PC-9 (cell line): Measurements from ENCODE around the gene FOXD3.

Experiments
- EZH2 ChIP-seq: fragments of 200-600 bp; sonication (generic); IDR thresholded peaks from 2 replicates; pipeline ENCODE4 v1.8.0; 2017; ENCODE audit warnings: antibody characterized with exemption, low read depth
- TF ChIP-seq, protein P1 (sequence below): fragments of 200-600 bp; sonication (generic); conservative IDR thresholded peaks from 2 replicates; pipeline ENCODE4 v1.6.1; 2017; ENCODE audit warnings: mixed run types, antibody characterized with exemption, mild to moderate bottlenecking, moderate library complexity

DNA sequence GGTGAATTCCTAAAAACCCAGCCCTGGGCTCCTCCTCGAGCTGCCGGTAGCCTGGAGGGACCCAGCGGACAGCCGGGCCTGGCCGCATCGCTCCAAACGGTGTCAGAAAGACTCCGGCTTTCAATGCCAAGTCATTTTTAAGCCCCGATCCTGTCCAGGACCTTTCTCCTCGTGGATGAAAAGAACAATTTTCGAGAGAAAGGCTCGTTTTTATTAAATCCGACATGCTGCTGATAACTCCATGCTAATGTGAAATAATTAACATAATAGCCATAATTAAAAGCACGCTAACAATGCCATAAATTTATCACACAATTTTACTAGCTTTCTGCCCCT lies 4.6 kb upstream of the FOXD3 start:
- TF ChIP-seq, protein P1, sequence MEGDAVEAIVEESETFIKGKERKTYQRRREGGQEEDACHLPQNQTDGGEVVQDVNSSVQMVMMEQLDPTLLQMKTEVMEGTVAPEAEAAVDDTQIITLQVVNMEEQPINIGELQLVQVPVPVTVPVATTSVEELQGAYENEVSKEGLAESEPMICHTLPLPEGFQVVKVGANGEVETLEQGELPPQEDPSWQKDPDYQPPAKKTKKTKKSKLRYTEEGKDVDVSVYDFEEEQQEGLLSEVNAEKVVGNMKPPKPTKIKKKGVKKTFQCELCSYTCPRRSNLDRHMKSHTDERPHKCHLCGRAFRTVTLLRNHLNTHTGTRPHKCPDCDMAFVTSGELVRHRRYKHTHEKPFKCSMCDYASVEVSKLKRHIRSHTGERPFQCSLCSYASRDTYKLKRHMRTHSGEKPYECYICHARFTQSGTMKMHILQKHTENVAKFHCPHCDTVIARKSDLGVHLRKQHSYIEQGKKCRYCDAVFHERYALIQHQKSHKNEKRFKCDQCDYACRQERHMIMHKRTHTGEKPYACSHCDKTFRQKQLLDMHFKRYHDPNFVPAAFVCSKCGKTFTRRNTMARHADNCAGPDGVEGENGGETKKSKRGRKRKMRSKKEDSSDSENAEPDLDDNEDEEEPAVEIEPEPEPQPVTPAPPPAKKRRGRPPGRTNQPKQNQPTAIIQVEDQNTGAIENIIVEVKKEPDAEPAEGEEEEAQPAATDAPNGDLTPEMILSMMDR = no peak
- TF ChIP-seq EZH2 = no peak
